Keratinocyte (primary cell): ENCODE results near the gene CD34.

ENCODE experiments used
- EZH2 ChIP-seq: IDR thresholded peaks from one replicate; pipeline ENCODE4 v1.6.1; 2012; ENCODE audit warnings: inconsistent platforms, mild to moderate bottlenecking, low read length, moderate library complexity
- TF ChIP-seq, protein P1 (sequence below), 3 experiments: IDR thresholded peaks in 1 of 3; conservative IDR thresholded peaks in 1 of 3; optimal IDR thresholded peaks in 1 of 3; 2 replicates in 2 of 3; 3 replicates in 1 of 3; pipeline versions ENCODE3 to v1.5.1; 2011; ENCODE audit warnings: low read length in 3 of 3, mild to moderate bottlenecking in 3 of 3, moderate library complexity in 2 of 3, control low read depth in 1 of 3, inconsistent platforms in 1 of 3; ENCODE audit not compliant: insufficient read depth in 2 of 3; ENCODE audit errors: extremely low read depth in 1 of 3

DNA sequence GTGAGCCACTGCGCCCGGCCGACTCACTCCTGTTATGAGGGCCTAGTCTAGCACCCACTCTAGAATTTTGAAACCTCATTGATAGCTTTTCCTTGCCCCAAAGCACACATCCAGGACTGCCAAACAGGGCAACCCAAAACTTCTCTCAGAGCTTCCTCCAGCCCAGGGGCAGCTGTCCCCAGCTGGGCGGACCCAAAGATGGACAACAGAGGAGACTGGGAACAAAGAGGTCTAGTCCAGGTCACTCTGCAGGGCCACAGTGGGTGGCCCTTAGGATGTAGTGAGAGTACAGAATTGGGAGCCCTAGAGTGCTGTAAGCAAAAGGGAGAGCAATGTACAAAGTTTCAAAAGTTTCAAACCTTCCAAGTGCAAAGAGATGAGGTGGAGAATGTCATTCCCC, 1.2 kb downstream of the CD34 start:
- TF ChIP-seq, protein P1, sequence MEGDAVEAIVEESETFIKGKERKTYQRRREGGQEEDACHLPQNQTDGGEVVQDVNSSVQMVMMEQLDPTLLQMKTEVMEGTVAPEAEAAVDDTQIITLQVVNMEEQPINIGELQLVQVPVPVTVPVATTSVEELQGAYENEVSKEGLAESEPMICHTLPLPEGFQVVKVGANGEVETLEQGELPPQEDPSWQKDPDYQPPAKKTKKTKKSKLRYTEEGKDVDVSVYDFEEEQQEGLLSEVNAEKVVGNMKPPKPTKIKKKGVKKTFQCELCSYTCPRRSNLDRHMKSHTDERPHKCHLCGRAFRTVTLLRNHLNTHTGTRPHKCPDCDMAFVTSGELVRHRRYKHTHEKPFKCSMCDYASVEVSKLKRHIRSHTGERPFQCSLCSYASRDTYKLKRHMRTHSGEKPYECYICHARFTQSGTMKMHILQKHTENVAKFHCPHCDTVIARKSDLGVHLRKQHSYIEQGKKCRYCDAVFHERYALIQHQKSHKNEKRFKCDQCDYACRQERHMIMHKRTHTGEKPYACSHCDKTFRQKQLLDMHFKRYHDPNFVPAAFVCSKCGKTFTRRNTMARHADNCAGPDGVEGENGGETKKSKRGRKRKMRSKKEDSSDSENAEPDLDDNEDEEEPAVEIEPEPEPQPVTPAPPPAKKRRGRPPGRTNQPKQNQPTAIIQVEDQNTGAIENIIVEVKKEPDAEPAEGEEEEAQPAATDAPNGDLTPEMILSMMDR (optimal IDR thresholded peaks at IDR 0.05 in 1 of 3, IDR thresholded peaks at IDR 0.05 in 1 of 3, conservative IDR thresholded peaks at IDR 0.05 in 1 of 3; ENCODE audit: extremely low read depth in 1 of 3, insufficient read depth in 2 of 3, low read length in 3 of 3): no peak
- no peak for TF ChIP-seq EZH2
